ENCODE results near the gene NCOA7.

DNA sequence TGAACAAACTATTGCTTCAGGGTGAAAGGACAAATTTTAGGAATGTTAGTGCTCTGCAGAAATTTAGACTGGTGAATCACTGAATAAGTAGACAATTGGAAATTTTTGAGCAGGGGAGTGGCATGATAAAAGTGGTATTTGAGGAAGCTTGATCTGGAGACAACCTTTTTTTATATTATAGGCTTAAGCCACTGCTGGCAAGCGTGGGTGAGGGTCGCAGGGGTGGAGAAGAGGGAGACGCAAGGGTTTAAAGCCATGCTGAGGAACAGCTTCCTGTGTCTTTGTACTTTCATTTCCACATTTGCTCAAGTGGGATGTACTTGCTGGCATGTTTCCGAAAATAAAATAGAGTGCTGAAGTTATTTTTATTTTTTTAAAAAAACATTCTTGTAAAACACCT, 23.7 kb downstream of the NCOA7 start:
- TF ChIP-seq, protein P1, sequence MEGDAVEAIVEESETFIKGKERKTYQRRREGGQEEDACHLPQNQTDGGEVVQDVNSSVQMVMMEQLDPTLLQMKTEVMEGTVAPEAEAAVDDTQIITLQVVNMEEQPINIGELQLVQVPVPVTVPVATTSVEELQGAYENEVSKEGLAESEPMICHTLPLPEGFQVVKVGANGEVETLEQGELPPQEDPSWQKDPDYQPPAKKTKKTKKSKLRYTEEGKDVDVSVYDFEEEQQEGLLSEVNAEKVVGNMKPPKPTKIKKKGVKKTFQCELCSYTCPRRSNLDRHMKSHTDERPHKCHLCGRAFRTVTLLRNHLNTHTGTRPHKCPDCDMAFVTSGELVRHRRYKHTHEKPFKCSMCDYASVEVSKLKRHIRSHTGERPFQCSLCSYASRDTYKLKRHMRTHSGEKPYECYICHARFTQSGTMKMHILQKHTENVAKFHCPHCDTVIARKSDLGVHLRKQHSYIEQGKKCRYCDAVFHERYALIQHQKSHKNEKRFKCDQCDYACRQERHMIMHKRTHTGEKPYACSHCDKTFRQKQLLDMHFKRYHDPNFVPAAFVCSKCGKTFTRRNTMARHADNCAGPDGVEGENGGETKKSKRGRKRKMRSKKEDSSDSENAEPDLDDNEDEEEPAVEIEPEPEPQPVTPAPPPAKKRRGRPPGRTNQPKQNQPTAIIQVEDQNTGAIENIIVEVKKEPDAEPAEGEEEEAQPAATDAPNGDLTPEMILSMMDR (IDR thresholded peaks at IDR 0.05), result no peak
- TF ChIP-seq POLR2A (IDR thresholded peaks at IDR 0.05), result no peak
- no peak for TF ChIP-seq EP300 (IDR thresholded peaks at IDR 0.05)
- TF ChIP-seq POLR2AphosphoS5 (IDR thresholded peaks at IDR 0.05), result no peak

Measured in stomach (tissue), 4 donors.